BE2C (cell line): Measurements from ENCODE around the gene CCDC88B.
A peak's percentile ranks its signal among the peaks of the same experiment; 100 is the strongest.

Experiments
- DNase-seq: peaks from one replicate; pipeline ENCODE4 v3.0.0-alpha.2; 2020
- H3K27me3 ChIP-seq: fragments of 250-450 bp; sonication (Bioruptor Pico); 2 replicates; pipeline ENCODE4 v1.5.1; 2020; ENCODE audit warnings: mild to moderate bottlenecking
- H3K36me3 ChIP-seq: fragments of 250-450 bp; sonication (Bioruptor Pico); 2 replicates; pipeline ENCODE4 v1.5.1; 2020; ENCODE audit warnings: mild to moderate bottlenecking
- H3K4me1 ChIP-seq: fragments of 250-450 bp; sonication (Bioruptor Pico); 2 replicates; pipeline ENCODE4 v1.5.1; 2020
- H3K4me3 ChIP-seq: 2 replicates; pipeline ENCODE4 v1.5.1; 2011; ENCODE audit warnings: low read depth, low read length
- H3K9me3 ChIP-seq: fragments of 250-450 bp; sonication (Bioruptor Pico); 2 replicates; pipeline ENCODE4 v1.5.1; 2020
- TF ChIP-seq, protein P1 (sequence below): IDR thresholded peaks from 2 replicates; pipeline ENCODE4 v1.5.1; 2012; ENCODE audit warnings: mild to moderate bottlenecking, low read depth, low read length

CCDC88B gene

DNA sequence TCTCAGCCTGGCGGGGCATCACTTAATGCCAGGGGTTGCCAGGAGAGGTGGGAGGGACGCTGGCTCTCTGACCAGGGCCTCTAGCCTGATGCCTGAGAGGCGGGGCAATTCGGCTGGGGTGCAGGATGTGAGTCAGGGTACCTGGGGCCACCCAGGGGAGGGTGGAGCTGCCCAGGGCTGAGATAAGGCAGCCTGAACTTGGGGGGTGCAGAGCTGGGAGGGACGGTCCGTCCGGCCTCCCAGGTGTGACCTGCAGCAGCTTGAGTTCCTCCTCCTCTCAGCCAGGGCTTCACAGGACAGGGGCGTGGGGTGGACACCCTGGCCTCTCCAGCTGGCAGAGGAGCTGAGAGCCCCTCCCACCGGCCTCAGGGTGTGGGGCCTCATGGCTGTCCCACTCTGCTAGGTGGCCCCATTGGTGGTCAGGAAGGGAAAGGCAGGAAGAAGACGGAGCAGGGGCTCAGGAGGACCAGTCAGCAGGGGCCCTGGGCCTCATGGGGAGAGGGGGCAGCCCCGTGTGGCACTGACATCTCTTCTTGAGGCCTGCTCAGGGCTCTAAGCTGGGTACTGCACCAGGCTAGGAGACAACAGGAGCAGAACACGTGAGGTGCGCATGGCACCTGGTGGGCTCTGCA, 18.0 kb downstream of the CCDC88B start:
- Histone ChIP-seq H3K36me3 (no peaks in the 10 kb centered on the region), H3K27me3 (no peaks in the 10 kb centered on the region), H3K9me3 (no peaks in the 10 kb centered on the region), H3K4me1 (peaks cover 4% of the 10 kb centered on the region; the same call in 1 of the 2 replicates), H3K4me3 (no peak overlapping the region; the same call in none of the 2 replicates)
- TF ChIP-seq, protein P1, sequence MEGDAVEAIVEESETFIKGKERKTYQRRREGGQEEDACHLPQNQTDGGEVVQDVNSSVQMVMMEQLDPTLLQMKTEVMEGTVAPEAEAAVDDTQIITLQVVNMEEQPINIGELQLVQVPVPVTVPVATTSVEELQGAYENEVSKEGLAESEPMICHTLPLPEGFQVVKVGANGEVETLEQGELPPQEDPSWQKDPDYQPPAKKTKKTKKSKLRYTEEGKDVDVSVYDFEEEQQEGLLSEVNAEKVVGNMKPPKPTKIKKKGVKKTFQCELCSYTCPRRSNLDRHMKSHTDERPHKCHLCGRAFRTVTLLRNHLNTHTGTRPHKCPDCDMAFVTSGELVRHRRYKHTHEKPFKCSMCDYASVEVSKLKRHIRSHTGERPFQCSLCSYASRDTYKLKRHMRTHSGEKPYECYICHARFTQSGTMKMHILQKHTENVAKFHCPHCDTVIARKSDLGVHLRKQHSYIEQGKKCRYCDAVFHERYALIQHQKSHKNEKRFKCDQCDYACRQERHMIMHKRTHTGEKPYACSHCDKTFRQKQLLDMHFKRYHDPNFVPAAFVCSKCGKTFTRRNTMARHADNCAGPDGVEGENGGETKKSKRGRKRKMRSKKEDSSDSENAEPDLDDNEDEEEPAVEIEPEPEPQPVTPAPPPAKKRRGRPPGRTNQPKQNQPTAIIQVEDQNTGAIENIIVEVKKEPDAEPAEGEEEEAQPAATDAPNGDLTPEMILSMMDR = no peak
- DNase-seq = peak; percentile 8

DNA sequence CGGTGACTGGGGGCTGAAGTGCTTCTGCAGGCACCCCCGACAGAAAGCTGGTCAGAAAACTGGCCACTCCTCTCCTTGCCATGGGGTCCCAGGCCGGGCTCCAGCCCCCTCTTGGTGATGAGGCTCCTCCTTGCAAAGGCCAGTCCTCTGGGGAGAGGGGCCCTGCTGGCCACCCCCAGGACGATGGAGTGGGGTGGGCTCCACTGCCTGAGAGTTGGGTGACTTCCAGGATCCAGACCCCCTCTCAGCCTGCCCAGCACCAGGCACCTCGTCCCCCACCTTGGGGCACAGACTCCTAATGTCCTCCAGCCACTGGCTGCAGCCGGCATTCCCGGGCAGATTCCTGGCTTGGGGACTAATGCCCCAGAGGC, 18.5 kb downstream of the CCDC88B start:
- Histone ChIP-seq H3K9me3 (no peaks in the 10 kb centered on the region), H3K36me3 (no peaks in the 10 kb centered on the region), H3K4me3 (peak overlapping the region; percentile 54), H3K4me1 (peaks cover 4% of the 10 kb centered on the region; the same call in 1 of the 2 replicates), H3K27me3 (no peaks in the 10 kb centered on the region)
- TF ChIP-seq, protein P1 = no peak
- DNase-seq = no peak

DNA sequence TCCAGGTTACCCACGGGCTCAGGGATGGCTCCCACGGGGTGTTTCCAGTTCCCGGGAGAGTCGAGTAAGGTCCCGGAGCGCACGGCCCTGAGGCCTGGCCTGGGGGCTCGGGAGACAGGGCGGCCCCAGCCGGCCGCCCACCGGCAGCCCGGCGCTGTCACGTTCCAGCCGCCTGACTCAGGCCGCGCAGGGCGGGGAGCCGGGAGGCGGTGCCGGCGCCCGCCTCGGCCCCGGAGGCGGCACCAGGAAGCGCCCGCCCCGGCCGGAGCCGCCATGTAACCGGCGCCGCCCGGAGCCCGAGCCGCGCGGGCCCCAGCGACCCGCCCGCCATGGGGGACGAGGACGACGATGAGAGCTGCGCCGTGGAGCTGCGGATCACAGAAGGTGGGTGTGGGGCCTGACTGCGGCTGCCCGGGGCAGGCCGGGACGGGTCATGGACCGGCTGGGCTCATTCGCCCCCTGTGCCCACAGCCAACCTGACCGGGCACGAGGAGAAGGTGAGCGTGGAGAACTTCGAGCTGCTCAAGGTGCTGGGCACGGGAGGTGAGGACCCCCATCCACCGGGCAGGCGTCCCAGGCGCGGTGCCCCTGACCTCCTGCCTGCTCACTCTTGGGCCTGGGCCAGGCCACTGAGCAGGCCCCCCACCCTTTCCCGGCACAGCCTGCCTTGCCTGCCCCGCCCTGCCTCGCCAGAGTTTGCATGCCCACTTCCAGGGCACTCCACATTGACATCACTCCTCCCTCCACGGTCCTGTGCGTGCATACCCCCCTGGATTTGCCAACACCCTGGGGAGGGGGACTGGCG, 19.1 kb downstream of the CCDC88B start, which contains the start of gene RPS6KA4:
Gene RPS6KA4 (plus strand): TSS at position 256 of the 805 bp plus-strand sequence. CDS start 74 bp downstream, at position 330.
- Histone ChIP-seq H3K36me3 (no peaks in the 10 kb centered on the region), H3K27me3 (no peaks in the 10 kb centered on the region), H3K4me3 (peak within 1 kb of the TSS; percentile 63), H3K9me3 (no peaks in the 10 kb centered on the region), H3K4me1 (peaks cover 4% of the 10 kb centered on the region; the same call in 1 of the 2 replicates)
- peak; percentile 46 for DNase-seq
- TF ChIP-seq, protein P1 = no peak

DNA sequence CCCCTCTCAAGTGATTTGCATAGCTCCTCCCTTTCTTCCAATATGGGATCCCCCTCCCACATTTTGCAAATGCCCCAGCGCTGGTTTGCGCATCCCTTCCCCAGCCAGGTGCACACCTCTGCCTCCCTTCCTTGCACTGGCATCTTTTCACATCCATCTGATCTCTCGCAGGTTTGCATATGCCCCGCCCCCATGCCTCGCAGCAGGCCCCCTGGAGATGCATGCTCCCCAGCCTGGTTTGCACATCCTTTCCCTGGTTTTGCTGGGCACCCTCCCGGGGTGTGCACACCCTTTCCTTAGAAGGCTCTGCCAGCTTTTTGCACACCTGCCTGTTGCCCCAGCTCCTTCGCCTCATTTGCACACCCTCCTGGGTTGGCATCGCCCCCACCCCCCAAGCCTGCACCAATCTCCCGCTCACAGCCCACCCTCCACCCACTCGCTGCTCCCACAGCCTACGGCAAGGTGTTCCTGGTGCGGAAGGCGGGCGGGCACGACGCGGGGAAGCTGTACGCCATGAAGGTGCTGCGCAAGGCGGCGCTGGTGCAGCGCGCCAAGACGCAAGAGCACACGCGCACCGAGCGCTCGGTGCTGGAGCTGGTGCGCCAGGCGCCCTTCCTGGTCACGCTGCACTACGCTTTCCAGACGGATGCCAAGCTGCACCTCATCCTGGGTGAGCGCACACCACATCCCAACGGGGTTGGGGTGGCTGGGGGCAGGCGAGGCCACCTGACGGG, 19.9 kb downstream of the CCDC88B start:
- peaks cover 4% of the 10 kb centered on the region; the same call in 1 of the 2 replicates for H3K4me1 ChIP-seq
- TF ChIP-seq, protein P1 = no peak
- DNase-seq = no peak

DNA sequence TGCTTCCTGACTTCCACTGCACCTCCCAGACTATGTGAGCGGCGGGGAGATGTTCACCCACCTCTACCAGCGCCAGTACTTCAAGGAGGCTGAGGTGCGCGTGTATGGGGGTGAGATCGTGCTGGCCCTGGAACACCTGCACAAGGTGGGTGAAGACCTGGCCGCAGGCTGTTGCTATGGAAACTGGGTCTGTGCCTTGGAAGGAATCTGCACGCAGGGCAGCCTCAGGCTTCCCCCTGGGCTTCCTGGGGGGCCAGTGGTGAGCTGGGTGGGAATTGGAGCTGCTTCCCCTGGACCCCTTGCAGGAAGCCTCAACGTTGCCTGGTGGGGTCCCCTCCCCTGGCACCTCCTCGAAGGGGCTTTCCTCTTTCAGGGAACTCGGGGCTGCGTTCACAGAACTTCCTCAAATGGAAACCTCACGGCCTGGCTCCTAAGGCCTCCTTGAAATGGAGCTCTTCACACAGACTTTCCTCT, 20.5 kb downstream of the CCDC88B start:
- TF ChIP-seq, protein P1 = no peak
- peaks cover 3% of the 10 kb centered on the region; the same call in 1 of the 2 replicates for H3K36me3 ChIP-seq
- peaks cover 4% of the 10 kb centered on the region; the same call in 1 of the 2 replicates for H3K4me1 ChIP-seq
- H3K27me3 ChIP-seq = no peaks in the 10 kb centered on the region
- no peak overlapping the region for H3K4me3 ChIP-seq
- DNase-seq = no peak
- no peaks in the 10 kb centered on the region for H3K9me3 ChIP-seq

More for the DNA sequence above, 19.9 kb downstream of the CCDC88B start:
- Histone ChIP-seq H3K4me3 (peak overlapping the region; percentile 63), H3K27me3 (no peaks in the 10 kb centered on the region), H3K9me3 (no peaks in the 10 kb centered on the region), H3K36me3 (no peaks in the 10 kb centered on the region)
